HEK293 (cell line): Measurements from ENCODE around the gene POU2F2.

ENCODE experiments used
- OSR2 ChIP-seq: fragments of 450-650 bp; formaldehyde crosslinking; IDR thresholded peaks from 2 replicates; pipeline ENCODE4 v1.5.1; 2016; ENCODE audit warnings: missing biosample characterization, missing genetic modification characterization
- PRDM1 ChIP-seq: fragments of 450-650 bp; formaldehyde crosslinking; IDR thresholded peaks from 2 replicates; pipeline ENCODE4; 2016; ENCODE audit warnings: missing biosample characterization, missing genetic modification characterization
- RBAK ChIP-seq: fragments of 450-650 bp; formaldehyde crosslinking; IDR thresholded peaks from 2 replicates; pipeline ENCODE4 v1.5.1; 2016; ENCODE audit warnings: missing biosample characterization, missing genetic modification characterization
- REST ChIP-seq: fragments of 450-650 bp; formaldehyde crosslinking; IDR thresholded peaks from 2 replicates; pipeline ENCODE4 v1.5.1; 2016; ENCODE audit warnings: missing biosample characterization, missing genetic modification characterization
- SETDB1 ChIP-seq: IDR thresholded peaks from one replicate; pipeline ENCODE4 v1.6.1; 2017; ENCODE audit warnings: mild to moderate bottlenecking, low read length, moderate library complexity, mixed read lengths; ENCODE audit not compliant: insufficient read length
- SP2 ChIP-seq: fragments of 450-650 bp; formaldehyde crosslinking; IDR thresholded peaks from 2 replicates; pipeline ENCODE4 v1.5.1; 2016; ENCODE audit warnings: missing biosample characterization, missing genetic modification characterization
- ZBTB20 ChIP-seq: fragments of 450-650 bp; formaldehyde crosslinking; IDR thresholded peaks from 2 replicates; pipeline ENCODE4 v1.5.1; 2016; ENCODE audit warnings: missing biosample characterization, missing genetic modification characterization
- ZBTB49 ChIP-seq: fragments of 450-650 bp; formaldehyde crosslinking; IDR thresholded peaks from 2 replicates; pipeline ENCODE4 v1.5.1; 2016; ENCODE audit warnings: missing biosample characterization, missing genetic modification characterization, low read depth
- ZBTB8A ChIP-seq: fragments of 450-650 bp; formaldehyde crosslinking; IDR thresholded peaks from 2 replicates; pipeline ENCODE4 v1.5.1; 2016; ENCODE audit warnings: missing biosample characterization, missing genetic modification characterization
- ZFP37 ChIP-seq: fragments of 450-650 bp; formaldehyde crosslinking; IDR thresholded peaks from 2 replicates; pipeline ENCODE4 v1.5.1; 2016; ENCODE audit warnings: missing biosample characterization, missing genetic modification characterization
- ZNF132 ChIP-seq: fragments of 450-650 bp; formaldehyde crosslinking; IDR thresholded peaks from 2 replicates; pipeline ENCODE4 v1.5.1; 2017; ENCODE audit warnings: missing biosample characterization, missing genetic modification characterization, borderline replicate concordance
- ZNF146 ChIP-seq: fragments of 450-650 bp; formaldehyde crosslinking; IDR thresholded peaks from 2 replicates; pipeline ENCODE4 v1.5.1; 2016; ENCODE audit warnings: missing biosample characterization, missing genetic modification characterization
- ZNF175 ChIP-seq: fragments of 450-650 bp; formaldehyde crosslinking; IDR thresholded peaks from 2 replicates; pipeline ENCODE4 v1.5.1; 2016; ENCODE audit warnings: missing biosample characterization, missing genetic modification characterization
- ZNF239 ChIP-seq: fragments of 450-650 bp; formaldehyde crosslinking; IDR thresholded peaks from 2 replicates; pipeline ENCODE4 v1.5.1; 2016; ENCODE audit warnings: missing biosample characterization, missing genetic modification characterization
- ZNF248 ChIP-seq: fragments of 450-650 bp; formaldehyde crosslinking; IDR thresholded peaks from 2 replicates; pipeline ENCODE4 v1.5.1; 2017; ENCODE audit warnings: missing biosample characterization, missing genetic modification characterization
- ZNF292 ChIP-seq: fragments of 450-650 bp; formaldehyde crosslinking; IDR thresholded peaks from 2 replicates; pipeline ENCODE4 v1.5.1; 2016; ENCODE audit warnings: low read depth, missing biosample characterization, missing genetic modification characterization, borderline replicate concordance
- ZNF335 ChIP-seq: fragments of 450-650 bp; formaldehyde crosslinking; conservative IDR thresholded peaks from 2 replicates; pipeline ENCODE4 v1.5.1; 2016; ENCODE audit warnings: missing biosample characterization, missing genetic modification characterization
- ZNF341 ChIP-seq: fragments of 450-650 bp; formaldehyde crosslinking; IDR thresholded peaks from 2 replicates; pipeline ENCODE4; 2016; ENCODE audit warnings: low read depth, missing biosample characterization, missing genetic modification characterization
- ZNF366 ChIP-seq: fragments of 450-650 bp; formaldehyde crosslinking; conservative IDR thresholded peaks from 2 replicates; pipeline ENCODE4 v1.5.1; 2016; ENCODE audit warnings: missing biosample characterization, missing genetic modification characterization
- ZNF544 ChIP-seq: fragments of 450-650 bp; formaldehyde crosslinking; IDR thresholded peaks from 2 replicates; pipeline ENCODE4 v1.5.0; 2017; ENCODE audit warnings: missing biosample characterization, missing genetic modification characterization
- ZNF596 ChIP-seq: fragments of 450-650 bp; IDR thresholded peaks from 2 replicates; pipeline ENCODE4 v1.5.0; 2018; ENCODE audit warnings: missing biosample characterization, mild to moderate bottlenecking, missing genetic modification characterization, moderate library complexity
- ZNF677 ChIP-seq: fragments of 450-650 bp; IDR thresholded peaks from 2 replicates; pipeline ENCODE4 v1.5.0; 2018; ENCODE audit warnings: missing biosample characterization, mild to moderate bottlenecking, missing genetic modification characterization, moderate library complexity
- ZSCAN5A ChIP-seq: fragments of 450-650 bp; formaldehyde crosslinking; IDR thresholded peaks from 2 replicates; pipeline ENCODE4 v1.5.1; 2016; ENCODE audit warnings: missing biosample characterization, missing genetic modification characterization
- TF ChIP-seq, protein P1 (sequence below): fragments of 450-650 bp; formaldehyde crosslinking; IDR thresholded peaks from 2 replicates; pipeline ENCODE4 v1.5.1; 2016; ENCODE audit warnings: missing biosample characterization, missing genetic modification characterization
- TF ChIP-seq, protein P2 (sequence below): fragments of 450-650 bp; formaldehyde crosslinking; optimal IDR thresholded peaks from 2 replicates; pipeline ENCODE3; 2016; ENCODE audit warnings: missing biosample characterization, mild to moderate bottlenecking, missing genetic modification characterization

The POU2F2 gene

DNA sequence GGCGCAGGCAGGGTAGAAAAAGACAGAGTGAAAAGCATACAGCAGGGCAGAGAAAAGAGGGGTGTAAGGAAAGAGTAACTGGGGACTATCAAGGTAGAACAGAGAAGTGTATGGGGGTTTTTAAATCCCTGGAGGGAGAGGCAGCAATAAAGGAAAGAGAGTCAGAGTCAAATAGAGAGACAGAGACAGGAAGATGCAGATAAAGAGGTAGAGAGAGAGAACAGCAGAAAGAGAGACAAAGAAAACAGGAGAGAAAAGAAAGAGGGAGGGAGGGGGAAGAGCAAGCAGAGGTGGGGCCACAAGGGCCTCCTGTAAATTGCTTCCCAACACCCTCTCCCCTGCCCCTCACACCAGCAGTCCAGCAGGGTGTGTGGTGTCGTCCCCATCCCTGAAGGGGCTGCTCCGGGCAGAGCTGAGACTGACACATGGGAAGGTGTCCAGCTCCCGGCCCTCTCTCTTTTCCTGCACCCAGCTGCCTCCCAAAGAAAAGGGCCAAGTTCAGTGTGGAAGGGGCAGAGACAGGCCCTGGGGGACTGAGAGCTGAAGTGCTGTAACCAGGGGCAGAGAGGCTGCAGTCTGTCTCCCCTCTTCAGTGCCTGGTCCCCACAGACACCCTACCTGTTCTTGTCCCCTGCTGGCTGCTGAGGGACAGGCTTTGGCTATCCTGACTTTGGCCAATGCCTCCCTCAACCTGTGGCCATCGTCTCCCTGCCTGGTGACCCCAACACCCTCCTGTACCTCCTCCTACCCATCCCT is 17.4 kb upstream of the POU2F2 start (continued):
- TF ChIP-seq REST (tag by site-specific recombination), result no peak
- no peak for TF ChIP-seq ZNF544 (tag by site-specific recombination)
- no peak for TF ChIP-seq ZNF239 (tag by site-specific recombination)
- TF ChIP-seq ZBTB20 (tag by site-specific recombination), result no peak
- TF ChIP-seq, protein P1, sequence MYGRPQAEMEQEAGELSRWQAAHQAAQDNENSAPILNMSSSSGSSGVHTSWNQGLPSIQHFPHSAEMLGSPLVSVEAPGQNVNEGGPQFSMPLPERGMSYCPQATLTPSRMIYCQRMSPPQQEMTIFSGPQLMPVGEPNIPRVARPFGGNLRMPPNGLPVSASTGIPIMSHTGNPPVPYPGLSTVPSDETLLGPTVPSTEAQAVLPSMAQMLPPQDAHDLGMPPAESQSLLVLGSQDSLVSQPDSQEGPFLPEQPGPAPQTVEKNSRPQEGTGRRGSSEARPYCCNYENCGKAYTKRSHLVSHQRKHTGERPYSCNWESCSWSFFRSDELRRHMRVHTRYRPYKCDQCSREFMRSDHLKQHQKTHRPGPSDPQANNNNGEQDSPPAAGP (tag by site-specific recombination), result no peak
- 0 out of 2 replicates have a peak, but pooled peaks have one; percentile 23 for TF ChIP-seq ZNF248 (tag by site-specific recombination)
- TF ChIP-seq SETDB1, result no peak
- no peak for TF ChIP-seq SP2
- no peak for TF ChIP-seq ZNF146 (tag by site-specific recombination)
- TF ChIP-seq ZFP37, result no peak
- no peak for TF ChIP-seq ZNF175 (tag by site-specific recombination)
- TF ChIP-seq OSR2 (tag by site-specific recombination), result no peak
- peak; percentile 67 for TF ChIP-seq ZNF341 (tag by site-specific recombination)
- TF ChIP-seq ZNF596 (tag by site-specific recombination), result 0 out of 2 replicates have a peak, but pooled peaks have one; percentile 20
- TF ChIP-seq ZNF132 (tag by site-specific recombination), result no peak
- no peak for TF ChIP-seq RBAK
- no peak for TF ChIP-seq ZNF335 (tag by site-specific recombination)
- TF ChIP-seq ZNF366 (tag by site-specific recombination), result peak; percentile 64
- TF ChIP-seq, protein P2, sequence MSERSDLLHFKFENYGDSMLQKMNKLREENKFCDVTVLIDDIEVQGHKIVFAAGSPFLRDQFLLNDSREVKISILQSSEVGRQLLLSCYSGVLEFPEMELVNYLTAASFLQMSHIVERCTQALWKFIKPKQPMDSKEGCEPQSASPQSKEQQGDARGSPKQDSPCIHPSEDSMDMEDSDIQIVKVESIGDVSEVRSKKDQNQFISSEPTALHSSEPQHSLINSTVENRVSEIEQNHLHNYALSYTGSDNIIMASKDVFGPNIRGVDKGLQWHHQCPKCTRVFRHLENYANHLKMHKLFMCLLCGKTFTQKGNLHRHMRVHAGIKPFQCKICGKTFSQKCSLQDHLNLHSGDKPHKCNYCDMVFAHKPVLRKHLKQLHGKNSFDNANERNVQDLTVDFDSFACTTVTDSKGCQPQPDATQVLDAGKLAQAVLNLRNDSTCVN (tag by site-specific recombination), result no peak
- TF ChIP-seq ZNF677, result no peak
- TF ChIP-seq ZSCAN5A (tag by site-specific recombination), result no peak
- no peak for TF ChIP-seq ZNF292 (tag by site-specific recombination)
- no peak for TF ChIP-seq ZBTB8A (tag by site-specific recombination)
- TF ChIP-seq ZBTB49 (tag by site-specific recombination), result no peak
- TF ChIP-seq PRDM1 (tag by site-specific recombination), result peak; percentile 81
